ENCODE measurements around the gene CACNA1H. TPM values are rescaled to one million over a fixed set of nuclear protein-coding genes. Genes with fewer than 3 reads are reported as not detected.

CACNA1H gene
- total and polyA plus RNA-seq, 2 of the 4 experiments (the other 2 are of a cell fraction): 1.6 to 5.8 TPM

DNA sequence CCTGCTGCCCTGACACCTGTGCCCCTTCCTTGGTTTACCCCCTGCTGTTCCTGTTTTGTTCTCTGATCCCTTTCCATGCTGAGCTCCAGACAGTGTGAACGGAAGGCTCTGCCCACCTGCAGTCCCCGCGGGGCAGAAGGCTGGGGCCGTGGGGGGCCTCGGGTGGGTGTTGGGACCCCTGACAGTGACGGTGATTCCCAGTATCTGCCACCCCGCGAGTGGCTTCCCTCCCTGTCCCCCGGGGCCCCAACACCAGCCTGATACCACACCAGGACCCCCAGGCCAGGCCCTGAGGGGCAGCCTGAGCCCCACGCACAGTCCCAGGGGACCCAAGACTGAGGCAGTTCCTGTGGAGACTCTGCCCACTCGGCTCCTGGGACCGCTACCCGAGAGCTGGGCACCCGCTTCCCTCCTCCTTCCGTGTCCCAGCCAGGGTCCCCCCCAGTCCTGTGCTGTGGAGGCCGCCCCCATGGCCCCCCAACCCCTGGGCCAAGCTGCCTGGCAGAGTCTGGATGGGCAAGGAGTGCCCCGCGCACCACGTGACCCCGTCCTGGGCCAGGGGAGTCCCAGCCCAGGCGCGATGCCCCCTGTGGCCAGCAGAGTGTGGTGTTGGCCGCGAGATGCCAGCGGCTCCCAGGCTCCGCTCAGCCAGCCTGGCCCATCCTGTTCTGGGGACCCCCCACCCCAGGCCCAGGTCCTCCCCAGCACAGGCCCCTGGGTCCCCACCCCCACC is 46.9 kb upstream of the CACNA1H start (continued):
- no peak for TF ChIP-seq FOS (IDR thresholded peaks at IDR 0.05; ENCODE audit: low read depth, low read length)

GRCh38 chr16:1106659-1107058 is 46.2 kb upstream of the CACNA1H start:
- no peak overlapping the region for H2BK20ac ChIP-seq (ENCODE audit: low read depth, low read length)
- no peak overlapping the region for H2AK5ac ChIP-seq (ENCODE audit: low read depth, low read length)
- no peaks in the 10 kb centered on the region for H3K79me1 ChIP-seq (ENCODE audit: low read depth in 1 of 2, low read length in 2 of 2)
- no peak overlapping the region for H3K14ac ChIP-seq (replicated peaks; ENCODE audit: low read depth, low read length)
- no peak overlapping the region for H3K18ac ChIP-seq (ENCODE audit: low read depth, low read length)
- no peak overlapping the region for H3K27ac ChIP-seq (ENCODE audit: insufficient read depth, low read length)
- H3K9me3 ChIP-seq (ENCODE audit: control insufficient read depth, insufficient read depth, low read length): no peaks in the 10 kb centered on the region
- H2BK15ac ChIP-seq (ENCODE audit: low read depth, low read length): no peak overlapping the region
- H3K56ac ChIP-seq (ENCODE audit: extremely low read depth, insufficient read depth, low read length): no peak overlapping the region
- no peak overlapping the region for H2BK5ac ChIP-seq (ENCODE audit: low read depth, low read length, poor library complexity, severe bottlenecking)
- no peak overlapping the region for H3K4ac ChIP-seq (ENCODE audit: low read depth, low read length)
- H3K27me3 ChIP-seq (ENCODE audit: control insufficient read depth, insufficient read depth, low read length): peaks cover 50% of the 10 kb centered on the region
- H2BK120ac ChIP-seq (ENCODE audit: low read depth, low read length): no peak overlapping the region
- ChIA-PET CTCF (no interaction called here), POLR2A (ENCODE audit: unreplicated experiment) (no interaction called here)
- no peak overlapping the region for H4K91ac ChIP-seq (ENCODE audit: insufficient read depth, low read depth, low read length)
- H4K20me1 ChIP-seq (ENCODE audit: insufficient read depth, low read length): no peaks in the 10 kb centered on the region; the same call in 1 of the 2 replicates
- H3K36me3 ChIP-seq (ENCODE audit: control insufficient read depth, insufficient read depth, low read length): no peaks in the 10 kb centered on the region
- ATAC-seq (ENCODE audit: low read depth) (no peak), DNase-seq (no peak)
- no peak overlapping the region for H4K5ac ChIP-seq (ENCODE audit: low read depth, low read length)
- no peak overlapping the region for H4K8ac ChIP-seq (ENCODE audit: low read depth in 2 of 2, low read length in 2 of 2)
- no peak overlapping the region for H3K9ac ChIP-seq (ENCODE audit: low read depth, low read length)
- no peak overlapping the region for H3K4me2 ChIP-seq (ENCODE audit: low read depth, low read length)
- H2AK9ac ChIP-seq (replicated peaks; ENCODE audit: low read depth, low read length, poor library complexity): no peak overlapping the region
- in situ Hi-C loops (cut with MboI; ENCODE audit: low sequenced_read_pairs) (no loop called here), intact Hi-C loops (cut with micrococcal nuclease) (loop anchor here (1.0 kb wide), 1 partner anchor 88 kb away; no protein-coding TSS in a partner anchor), dilution Hi-C loops (cut with HindIII; ENCODE audit: low sequenced_read_pairs, unreplicated experiment) (no loop called here)
- WGBS, 2 experiments (ENCODE audit: extremely low coverage in 2 of 2, insufficient read length in 1 of 2): 88% methylated on average over 9 of the region's 16 CpGs; no CpG with 5 or more reads in 1 of the 2 experiments
- H2AFZ ChIP-seq (replicated peaks; ENCODE audit: low read length, poor library complexity): no peak overlapping the region
- H3K4me1 ChIP-seq (ENCODE audit: control insufficient read depth, insufficient read depth, low read length): 0 out of 2 replicates have a peak, but pooled peaks cover 2% of the 10 kb centered on the region
- no TSS peak for BruUV-seq (replicated peaks)
- no peaks in the 10 kb centered on the region for H3K9me1 ChIP-seq (ENCODE audit: insufficient read depth, low read length)
- TF ChIP-seq MAFK (IDR thresholded peaks at IDR 0.05; ENCODE audit: low read depth, low read length) (no peak), USF2 (IDR thresholded peaks at IDR 0.05; ENCODE audit: low read depth, low read length) (no peak), MXI1 (IDR thresholded peaks at IDR 0.05; ENCODE audit: borderline replicate concordance, low read depth, low read length) (no peak), BHLHE40 (IDR thresholded peaks at IDR 0.05; ENCODE audit: low read depth, low read length) (no peak), CEBPB (IDR thresholded peaks at IDR 0.05; ENCODE audit: low read depth, low read length) (no peak), RCOR1 (IDR thresholded peaks at IDR 0.05; ENCODE audit: insufficient replicate concordance, low read length) (no peak), POLR2A (IDR thresholded peaks at IDR 0.05; ENCODE audit: low read depth, low read length) (no peak)
- TF ChIP-seq, protein P1, sequence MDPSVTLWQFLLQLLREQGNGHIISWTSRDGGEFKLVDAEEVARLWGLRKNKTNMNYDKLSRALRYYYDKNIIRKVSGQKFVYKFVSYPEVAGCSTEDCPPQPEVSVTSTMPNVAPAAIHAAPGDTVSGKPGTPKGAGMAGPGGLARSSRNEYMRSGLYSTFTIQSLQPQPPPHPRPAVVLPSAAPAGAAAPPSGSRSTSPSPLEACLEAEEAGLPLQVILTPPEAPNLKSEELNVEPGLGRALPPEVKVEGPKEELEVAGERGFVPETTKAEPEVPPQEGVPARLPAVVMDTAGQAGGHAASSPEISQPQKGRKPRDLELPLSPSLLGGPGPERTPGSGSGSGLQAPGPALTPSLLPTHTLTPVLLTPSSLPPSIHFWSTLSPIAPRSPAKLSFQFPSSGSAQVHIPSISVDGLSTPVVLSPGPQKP (IDR thresholded peaks at IDR 0.05; ENCODE audit: borderline replicate concordance, low read depth, low read length): no peak
- H3K4me3 ChIP-seq (ENCODE audit: insufficient read depth, low read depth, low read length): no peak overlapping the region
- no peak overlapping the region for H3K23ac ChIP-seq (ENCODE audit: low read depth, low read length)
